GM19455 (cell line): ENCODE measurements around the gene PMS1.
A peak's percentile ranks its signal among the peaks of the same experiment; 100 is the strongest.
"Not testable (repeated sequence)": the region's sequence is repeated elsewhere in the genome, so short reads cannot be mapped to it uniquely, and the experiment has no call there.

Source experiments
- ATAC-seq: cut with Tn5 transposase; IDR thresholded peaks from one replicate; pipeline ENCODE4 v1.9.1; 2021; ENCODE audit not compliant: unreplicated experiment

Gene PMS1

DNA sequence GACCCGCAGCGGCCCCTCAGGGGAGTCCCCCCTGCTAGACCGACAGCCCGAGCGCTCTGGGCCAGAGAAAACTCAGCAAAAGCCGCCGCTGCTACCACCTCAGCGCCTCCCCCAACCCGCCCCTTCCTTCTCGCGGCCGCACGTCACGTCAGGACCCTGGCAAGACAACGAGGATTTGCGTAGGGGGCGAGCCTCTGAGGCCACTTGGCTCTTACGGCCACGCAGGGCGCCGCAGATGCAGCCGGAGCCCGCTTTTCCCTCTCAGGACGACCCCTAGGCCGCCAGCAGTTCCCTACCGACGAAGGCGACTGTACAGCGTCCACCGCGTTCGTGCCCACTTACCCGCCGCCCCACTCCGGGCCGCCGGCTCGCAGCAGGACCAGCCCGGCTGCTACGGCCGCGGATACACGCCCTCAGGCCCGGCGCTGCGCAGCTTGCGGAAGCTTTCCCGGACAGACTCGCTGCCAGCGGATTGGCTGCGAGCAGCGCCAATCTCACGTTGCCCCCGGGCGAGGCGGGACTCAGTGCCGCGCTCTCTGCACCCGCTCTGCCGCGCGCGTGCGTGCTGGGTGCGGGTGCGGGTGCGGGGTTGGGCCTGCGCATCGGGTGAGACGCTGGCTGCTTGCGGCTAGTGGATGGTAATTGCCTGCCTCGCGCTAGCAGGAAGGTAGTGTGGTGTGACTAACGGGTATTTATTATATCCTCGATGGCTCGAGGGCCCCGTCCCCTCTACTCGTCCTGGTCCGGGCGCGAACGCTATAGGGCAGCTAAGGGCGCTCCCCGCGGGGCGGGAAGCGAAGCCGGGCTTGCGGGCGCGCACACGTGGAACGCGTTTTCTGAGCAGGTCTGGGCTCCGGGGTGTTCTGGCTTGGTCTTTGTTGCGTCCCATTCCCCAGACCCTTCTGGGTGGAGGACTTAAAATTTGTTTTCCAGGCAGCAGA is at the start of gene PMS1, which contains the start of gene ORMDL1:
Gene PMS1 (plus strand): TSS at position 524 of the 941 bp plus-strand sequence. CDS start 7,360 bp downstream, outside the sequence.
Gene ORMDL1 (minus strand): TSS at position 413 of the 941 bp plus-strand sequence. CDS start 1,744 bp downstream, outside the sequence.
- peak; percentile 96 for ATAC-seq

DNA sequence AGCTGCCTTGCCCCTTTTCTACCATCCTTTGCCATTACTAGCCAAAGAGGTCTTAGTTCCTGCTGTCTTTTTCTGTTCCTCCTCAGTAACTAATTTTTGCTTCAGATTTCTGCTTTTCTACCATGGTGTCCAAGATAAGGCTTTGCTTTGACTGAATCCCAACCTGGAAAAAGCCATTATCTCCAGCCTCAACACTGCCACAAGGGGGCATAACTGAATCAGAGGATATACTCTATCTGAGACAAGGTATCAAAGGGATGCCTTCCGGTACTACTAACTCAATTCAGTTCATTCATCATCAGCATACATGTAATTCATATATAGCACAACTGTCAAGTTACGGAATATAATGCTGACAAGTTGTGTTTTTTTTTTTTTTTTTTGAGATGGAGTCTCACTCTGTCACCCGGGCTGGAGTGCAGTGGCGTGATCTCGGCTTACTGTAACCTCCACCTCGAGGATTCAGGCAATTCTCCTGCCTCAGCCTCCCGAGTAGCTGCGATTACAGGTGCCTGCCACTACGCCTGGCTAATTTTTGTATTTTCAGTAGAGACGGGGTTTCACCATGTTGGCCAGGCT is 33.1 kb upstream of the PMS1 start:
- no peak for ATAC-seq

DNA sequence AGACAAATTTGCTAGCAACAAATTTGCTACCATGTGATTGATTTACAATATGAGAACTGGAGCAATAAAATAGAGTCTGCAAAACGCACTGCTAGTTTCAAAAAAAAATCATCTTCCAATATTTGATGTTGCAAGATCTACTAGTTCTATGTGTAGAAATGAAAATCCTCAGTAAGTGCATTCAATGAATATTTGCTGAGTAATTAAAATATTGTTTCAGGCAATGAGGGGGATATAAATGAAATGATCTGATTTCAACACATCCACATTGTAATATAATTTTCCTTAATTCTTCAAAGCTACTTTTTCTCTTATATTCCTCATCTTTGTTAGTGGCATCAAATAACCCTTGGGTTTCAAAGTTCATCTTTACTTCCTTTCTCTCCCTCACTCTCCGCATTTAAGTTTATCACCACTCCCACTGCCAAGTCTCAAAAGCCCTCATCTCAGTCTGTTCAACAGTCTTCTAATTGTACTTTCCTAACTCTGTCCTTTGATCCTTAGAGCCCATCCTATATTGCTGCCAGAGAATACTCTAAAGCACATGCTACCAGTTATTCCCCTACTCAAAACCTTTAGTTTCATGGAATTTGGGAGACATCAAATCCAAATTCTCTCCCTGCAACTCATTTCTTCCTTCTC is 27.8 kb upstream of the PMS1 start:
- no peak for ATAC-seq

DNA sequence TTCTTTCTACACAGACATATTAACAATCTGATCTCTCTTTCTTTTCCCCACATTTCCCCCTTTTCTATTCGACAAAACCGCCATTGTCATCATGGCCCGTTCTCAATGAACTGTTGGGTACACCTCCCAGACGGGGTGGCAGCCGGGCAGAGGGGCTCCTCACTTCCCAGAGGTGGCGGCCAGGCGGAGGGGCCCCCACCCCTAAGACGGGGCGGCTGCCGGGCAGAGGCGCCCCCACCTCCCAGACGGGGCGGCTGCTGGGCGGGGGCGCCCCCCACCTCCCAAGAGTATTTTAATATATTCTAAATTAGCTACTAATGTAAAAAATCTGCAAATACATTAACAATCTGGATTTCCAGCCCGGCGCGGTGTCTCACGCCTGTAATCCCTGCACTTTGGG is 24.1 kb upstream of the PMS1 start:
- ATAC-seq, result not testable (repeated sequence)

DNA sequence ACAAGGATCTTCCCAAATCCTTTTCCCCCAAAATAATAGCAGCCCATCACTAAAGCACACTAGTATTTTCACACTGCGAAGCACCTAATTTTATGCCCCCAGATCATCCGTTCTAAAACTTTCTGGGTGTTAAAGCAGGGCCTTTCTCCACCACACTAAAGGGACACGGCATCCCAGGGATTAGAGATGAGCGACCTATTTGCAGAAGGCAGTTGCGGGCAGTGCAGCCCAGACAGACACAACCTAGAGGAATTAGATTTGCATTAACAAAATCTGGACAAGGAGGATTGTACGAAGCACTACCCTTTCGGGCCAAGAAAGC is 22.1 kb upstream of the PMS1 start:
- ATAC-seq, result no peak

DNA sequence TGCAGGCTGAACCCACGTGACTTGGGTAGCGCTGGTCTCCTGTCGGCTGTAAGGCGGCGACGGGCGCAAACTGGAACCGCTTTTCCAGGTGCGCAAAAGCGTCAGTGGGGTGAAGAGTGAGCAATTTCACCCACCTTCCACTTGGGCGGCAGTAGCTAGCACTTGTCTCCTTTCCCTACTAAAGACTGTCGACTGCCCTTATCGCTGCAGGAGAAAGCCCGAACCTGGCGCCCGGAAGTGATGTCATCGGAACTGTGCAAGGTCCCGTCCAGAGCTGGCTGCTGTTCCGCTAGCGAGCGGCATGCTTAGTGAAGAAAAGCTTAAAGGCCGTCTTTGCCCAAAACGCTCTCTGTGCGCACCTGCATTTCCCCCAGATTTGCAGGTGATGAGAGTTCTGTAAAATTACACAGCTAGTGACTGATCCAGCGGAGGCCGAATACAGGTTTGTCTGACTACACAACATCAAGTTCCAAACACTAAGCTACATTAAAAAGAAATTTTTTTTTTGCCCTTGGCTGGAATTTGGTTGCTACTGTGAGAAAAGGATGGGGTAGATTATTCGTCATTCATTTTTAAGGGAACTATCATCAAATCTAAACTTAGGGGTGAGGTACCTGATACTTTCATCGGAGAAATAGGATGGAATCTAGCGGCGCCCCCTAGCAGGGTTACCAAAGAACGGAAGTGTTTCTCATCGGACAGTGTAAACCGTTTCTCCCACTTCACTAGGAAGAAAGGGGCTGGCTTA is 21.5 kb upstream of the PMS1 start, which contains the start of gene OSGEPL1:
Gene OSGEPL1 (minus strand): TSS at position 242 of the 748 bp plus-strand sequence. CDS start 1,152 bp downstream, outside the sequence.
- peak; percentile 97 for ATAC-seq

DNA sequence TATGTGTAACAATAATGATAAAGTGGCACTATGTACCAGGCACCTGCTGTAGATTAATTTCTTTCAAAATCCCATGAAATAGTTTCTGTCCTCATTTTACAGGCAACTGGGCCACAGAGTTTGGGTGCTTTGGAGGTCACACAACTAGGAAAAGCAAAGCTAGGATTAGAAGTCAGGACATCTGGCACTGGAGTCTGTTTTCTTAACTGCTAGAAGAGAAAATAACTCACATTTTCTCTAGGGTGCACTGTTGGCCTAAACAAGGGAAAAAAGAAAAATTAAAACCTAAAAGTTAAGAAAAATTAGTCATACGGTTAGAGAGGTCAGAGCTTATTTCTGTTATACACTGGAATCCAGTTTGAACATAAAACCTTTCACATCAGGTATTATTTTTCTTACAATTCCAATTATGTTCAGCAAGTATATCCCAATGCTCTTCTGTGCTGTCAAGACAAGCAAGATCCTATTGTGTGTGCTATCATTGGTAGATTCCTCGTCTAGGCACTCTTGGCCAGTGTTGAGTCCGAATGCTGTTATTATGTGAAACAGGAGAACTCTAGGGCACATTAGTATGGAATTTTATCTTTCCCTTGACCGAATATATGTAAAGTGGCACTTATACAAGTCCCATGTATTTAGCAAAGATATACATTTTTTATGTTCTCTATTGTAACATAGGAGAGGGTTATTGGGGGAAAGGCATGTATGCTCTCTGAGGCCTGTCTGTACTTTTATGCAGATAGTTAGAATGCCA is 20.2 kb upstream of the PMS1 start:
- ATAC-seq, result no peak

DNA sequence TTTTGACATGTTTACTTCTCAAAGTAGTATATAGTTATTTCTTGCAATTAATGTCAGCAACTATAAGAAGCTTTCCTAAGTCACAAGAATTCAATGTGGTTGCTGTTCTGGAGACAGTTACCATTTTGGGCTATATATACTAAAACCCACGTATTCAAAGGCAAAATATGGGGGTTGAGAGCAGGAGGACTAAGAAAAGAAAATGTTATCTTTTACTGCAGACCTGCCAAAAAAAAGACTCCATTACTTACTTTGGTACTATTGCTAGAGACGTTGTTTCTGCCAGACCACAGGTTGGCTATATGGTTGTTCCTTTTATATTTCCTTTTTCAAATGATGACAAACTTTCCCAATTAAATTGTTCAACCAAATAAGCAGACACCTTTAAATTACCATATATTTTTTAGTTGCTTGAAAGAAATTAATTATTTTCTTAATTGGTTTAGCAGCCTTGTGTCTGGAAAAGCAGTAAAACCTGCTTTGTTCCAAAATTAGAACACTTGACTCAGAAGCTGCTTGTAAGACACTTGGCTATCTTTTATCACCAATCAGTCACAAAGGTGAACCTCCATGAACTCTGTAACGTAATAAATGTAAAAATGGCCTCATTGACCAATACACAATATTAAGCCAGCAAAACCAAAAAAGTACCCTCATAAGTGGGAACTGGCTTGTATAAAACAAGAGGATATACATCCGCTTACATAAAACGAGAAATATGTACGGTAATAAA is 13.5 kb upstream of the PMS1 start:
- ATAC-seq, result no peak

DNA sequence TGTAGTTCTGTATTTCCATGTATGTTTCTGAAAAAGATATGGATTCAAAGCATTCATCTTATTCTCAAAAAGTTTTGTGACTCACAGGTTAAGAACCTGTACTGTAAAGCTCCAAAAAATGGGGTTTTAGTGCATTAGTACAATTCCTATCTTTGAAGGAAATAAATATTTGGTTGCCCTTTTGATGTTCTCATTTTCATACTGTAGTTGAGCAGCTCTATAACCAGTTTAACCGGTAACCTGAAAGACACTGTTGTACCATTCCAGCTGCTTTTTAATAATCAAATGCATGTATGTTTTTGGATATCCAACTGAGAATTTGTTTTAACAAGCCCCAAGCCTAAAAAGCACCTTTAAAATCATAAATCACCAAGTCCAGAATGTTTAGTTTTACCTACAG is 12.0 kb upstream of the PMS1 start:
- ATAC-seq, result no peak

DNA sequence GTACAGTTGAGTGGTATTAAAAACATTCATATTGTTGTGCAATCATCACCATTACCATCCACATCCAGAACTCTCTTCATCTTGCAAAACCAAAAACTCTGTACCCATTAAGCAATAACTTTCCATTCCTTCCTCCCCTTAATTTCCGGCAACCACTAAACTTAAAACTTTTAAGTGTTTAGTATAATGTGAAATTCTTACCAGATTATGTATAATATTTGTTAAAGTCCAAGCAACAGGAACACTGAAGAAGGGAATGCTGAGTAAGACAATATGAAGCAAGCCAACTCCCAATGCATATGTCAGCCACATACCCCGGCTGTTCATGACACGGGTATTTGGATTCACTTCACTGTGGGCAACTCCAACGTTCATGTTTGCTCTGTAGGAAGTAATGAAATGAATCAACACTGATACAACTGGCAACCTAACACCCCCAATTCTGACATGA is 2.0 kb upstream of the PMS1 start:
- ATAC-seq, result no peak

DNA sequence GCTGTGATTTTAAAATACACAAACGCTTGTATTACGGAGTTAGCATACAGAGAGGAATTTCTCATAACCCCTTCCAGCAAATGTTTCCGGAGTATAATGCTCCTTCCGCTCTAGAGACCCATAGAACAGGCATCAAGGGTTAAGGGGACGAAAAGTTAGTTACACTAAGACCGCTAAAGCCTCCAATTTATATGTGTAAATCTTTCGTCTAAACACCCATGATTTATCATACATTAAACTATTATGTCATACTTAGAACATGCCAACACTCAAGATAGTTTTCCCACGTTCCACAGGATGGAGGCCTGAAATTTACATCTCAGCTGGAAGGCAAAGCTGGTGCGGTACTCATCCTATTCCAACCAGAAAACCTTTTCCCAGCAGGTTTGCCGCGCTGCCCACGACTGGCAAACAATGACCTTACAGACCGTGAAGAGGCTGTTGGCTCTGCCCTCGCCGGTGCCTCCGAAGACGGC is 761 bp upstream of the PMS1 start:
- ATAC-seq, result peak; percentile 10

DNA sequence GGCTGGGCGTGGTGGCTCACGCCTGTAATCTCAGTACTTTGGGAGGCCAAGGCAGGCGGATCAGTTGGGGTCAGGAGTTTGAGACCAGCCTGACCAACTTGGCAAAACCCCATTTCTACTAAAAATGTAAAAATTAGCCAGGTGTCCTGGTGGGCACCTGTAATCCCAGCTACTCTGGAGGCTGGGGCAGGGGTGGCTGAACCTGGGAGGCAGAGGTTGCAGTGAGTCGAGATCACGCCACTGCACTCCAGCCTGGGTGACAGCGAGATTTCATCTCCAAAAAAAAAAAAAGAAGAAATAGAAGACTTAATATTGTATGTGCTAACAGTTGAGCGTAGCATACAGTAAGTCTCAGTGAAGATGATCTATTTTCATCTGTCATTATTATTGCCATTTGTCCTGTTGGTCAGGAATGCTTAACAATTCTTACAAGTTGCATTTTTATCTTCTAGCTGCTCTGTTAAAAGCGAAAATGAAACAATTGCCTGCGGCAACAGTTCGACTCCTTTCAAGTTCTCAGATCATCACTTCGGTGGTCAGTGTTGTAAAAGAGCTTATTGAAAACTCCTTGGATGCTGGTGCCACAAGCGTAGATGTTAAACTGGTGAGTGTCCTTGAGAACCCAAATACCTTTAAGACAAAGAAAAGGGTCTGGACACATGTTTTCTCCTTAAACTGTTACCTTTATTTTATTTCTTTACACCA is 7.2 kb downstream of the PMS1 start:
- ATAC-seq, result no peak

DNA sequence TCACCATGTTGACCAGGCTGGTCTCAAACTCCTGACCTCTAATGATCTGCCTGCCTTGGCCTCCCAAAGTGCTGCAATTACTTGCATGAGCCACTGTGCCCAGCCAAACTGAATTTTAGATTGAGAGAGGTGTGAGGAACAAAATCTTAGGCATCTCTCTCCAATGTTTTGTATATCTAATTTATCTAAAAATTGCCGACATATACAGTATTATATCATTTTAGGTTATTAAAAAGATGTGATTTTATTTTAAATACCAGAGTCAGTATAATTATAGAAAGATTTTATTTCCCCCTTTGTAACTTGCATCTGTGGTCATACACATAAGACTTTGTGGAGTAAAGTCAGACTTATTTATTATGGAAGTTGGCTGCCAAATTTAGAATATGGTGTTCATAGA is 10.1 kb downstream of the PMS1 start:
- ATAC-seq, result no peak

DNA sequence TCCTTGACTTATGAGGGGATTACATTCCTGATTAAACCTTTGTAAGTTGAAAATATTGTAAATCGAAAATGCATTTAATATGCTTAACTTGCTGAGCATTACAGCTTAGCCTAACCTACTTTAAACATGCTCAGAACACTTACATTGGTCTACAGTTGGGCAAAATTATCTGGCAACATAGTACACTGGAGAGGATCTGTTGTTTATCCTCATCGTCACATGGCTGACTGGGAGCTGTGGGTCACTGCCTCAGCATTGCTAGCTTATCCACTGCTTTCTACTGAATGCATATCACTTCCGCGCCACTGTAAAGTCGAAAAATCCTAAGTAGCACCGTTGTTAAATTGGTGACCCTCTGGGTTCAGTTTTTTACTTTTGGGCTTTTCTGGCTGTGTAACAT is 13.7 kb downstream of the PMS1 start:
- no peak for ATAC-seq

DNA sequence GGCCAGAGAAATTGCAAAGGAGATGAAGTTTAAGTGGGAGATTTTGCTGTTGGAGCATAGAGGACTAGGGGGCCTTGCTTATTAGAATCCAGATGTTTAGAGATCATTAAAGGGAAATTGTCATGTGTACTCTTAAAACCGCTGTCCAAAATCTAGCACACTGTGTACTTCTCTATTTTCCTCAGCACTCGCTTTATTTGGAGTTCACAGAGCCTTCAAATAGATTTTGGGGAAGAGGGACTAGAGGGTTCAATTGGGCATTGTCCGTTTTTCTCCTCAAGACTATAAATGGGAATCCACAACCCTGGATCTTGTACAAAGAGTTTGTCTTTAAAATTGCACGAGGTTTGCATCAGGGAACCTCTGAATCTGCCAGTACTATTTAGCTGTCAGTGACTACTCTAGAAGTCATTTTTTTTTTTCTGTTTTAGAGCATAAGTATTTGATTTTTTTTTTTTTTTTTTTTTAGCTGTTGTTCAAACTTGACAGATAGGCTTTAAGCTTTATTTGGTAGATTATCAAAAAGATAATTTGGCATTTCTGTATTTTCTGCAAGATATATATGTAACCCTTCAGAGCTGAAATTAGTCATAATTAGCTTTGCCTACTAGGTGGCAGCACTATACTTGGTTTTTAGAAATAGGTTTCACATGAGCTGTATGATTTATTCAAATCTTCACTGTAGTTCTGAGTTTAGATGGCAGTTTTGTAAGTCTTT is 14.2 kb downstream of the PMS1 start:
- peak; percentile 80 for ATAC-seq

DNA sequence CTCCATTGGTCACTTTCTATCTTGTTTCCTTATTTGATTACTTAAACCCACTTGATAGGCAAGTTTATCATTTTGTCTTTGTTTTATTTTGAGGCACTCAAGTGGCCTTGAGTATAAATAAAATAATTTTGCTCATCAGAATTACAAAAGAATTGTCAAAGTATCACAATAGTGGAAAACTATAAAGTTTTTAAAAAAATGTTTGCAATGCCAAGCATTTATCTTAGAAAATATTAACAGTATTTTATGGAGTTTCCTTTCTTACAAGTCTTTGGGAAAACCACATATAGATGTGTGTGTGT is 14.7 kb downstream of the PMS1 start:
- no peak for ATAC-seq

DNA sequence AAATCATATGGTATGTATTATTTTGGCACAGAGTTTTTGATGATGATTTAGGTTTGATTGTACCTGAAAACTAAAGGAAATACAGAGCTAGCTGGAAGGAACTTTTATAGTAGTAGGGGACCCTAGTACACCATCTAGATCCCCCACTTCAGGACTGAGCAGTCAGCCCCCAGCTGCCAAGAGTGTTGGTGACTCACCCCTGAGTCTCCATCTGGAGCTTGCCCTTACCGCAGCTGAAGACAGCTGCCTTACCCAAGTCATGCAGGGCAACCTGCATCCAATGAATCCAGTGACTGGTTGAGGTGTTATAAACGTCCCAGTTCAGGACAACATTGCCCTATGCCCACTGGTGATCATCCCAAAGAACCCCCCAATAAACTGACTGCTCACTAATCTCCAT is 15.3 kb downstream of the PMS1 start:
- ATAC-seq, result no peak

DNA sequence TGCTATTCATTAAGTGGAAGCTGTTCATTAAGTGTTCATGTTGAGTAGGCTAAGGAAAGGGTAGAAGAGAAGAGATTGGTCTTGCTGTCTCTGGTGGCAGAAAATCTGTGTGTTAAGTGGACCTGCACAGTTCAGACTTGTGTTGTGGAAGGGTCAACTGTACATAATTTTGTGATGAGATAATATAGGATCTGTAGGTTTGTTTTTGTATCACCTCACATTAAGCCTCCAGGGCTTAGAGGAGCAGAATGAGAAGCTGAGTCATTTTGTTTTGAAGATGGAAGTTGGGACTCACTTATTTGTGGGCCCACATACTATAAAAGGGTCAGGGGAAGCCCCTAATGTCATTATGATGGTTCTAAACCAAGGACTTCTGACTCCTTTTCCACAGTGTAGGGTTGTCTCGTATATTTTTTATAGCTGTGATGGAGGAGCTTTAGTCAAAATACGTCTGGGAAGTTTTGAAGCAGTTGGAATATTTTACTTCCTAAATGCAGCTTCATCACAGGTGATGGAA is 18.2 kb downstream of the PMS1 start:
- no peak for ATAC-seq
